ENCODE data around the gene TRAPPC1.
"Not testable (repeated sequence)": the region's sequence is repeated elsewhere in the genome, so short reads cannot be mapped to it uniquely, and the experiment has no call there.

Gene TRAPPC1, protein sequence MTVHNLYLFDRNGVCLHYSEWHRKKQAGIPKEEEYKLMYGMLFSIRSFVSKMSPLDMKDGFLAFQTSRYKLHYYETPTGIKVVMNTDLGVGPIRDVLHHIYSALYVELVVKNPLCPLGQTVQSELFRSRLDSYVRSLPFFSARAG

DNA sequence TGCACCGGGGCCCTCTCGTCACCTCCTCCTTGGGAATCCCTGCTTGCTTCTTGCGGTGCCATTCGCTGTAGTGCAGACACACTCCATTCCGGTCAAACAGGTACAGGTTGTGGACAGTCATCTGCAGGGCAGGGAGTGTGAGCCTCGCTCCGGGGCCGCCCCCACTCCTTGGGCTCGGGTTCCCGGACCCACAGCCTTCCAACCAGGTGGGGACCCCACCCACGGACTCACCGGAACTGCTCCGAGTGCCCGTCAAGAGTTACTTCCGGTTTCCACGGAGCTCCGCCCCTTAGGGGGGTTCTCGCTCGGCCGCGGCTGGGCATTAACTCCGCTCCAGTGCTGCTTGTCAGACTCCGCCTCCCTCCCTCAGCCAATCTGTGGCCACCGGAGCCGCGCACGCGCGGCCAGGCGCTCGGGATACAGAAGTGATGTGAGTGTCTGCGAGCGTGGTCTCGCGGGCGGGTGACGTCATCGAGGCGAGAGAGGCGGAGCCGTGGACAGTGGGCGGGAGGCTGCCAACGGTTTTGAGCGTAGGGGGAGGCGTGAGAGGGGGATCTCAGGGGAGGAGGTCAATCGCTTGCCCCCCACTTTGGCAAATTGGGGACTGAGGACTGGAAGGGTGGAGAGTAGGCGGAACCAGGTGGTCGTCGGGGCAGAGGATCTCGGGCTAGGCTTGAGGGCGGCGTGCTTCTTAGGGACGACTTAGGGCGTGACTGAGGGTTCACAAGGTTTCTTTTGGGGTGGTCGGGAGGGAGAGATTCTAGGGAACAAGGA lies at the start of gene TRAPPC1, which contains the start of gene CNTROB:
Gene TRAPPC1, minus strand, starts transcription at position 238 of the 774 bp plus-strand sequence. Its CDS starts 117 bp downstream, at position 121.
Gene CNTROB, plus strand, starts transcription at position 498 of the 774 bp plus-strand sequence. CDS start 874 bp downstream, outside the sequence.
- DNase-seq = peak; percentile 100

DNA sequence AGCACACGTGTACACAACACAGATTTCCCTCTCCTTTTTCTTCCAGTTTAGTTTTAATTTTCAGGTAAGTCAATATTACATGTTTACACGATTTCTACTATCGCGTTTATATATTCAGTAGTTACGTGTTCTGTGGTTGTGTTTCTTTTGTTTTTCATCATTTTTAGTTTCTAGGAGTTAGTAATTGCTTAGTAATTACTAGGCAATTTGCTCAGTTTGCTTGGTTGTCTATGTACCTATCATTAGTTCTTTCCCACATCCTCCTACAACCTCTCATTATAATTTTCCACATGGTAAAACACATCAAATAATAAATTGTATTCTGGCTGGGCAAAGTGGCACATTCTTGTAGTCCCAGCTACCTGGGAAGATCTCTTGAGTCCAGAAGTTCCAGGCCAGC lies 46.1 kb upstream of the TRAPPC1 start:
- no peak for DNase-seq

DNA sequence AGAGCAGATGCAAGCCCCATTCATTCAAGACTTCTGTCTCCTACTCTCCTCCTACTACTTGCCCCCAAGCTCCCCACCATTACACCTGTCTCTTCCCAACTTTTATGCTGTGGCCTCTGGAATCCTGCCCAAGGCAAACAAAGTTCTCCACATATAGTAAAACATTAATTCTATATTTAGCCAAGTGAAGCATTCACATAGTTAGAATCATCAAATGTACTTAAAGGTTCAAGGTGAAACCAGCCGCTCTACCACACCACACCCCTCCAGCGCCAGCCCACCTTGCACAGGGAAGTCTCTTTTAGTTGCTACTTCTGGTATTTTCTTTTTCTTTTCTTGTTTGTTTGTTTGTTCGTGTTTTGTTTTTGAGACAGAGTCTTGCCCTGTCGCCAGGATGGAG lies 45.3 kb upstream of the TRAPPC1 start:
- DNase-seq = no peak

DNA sequence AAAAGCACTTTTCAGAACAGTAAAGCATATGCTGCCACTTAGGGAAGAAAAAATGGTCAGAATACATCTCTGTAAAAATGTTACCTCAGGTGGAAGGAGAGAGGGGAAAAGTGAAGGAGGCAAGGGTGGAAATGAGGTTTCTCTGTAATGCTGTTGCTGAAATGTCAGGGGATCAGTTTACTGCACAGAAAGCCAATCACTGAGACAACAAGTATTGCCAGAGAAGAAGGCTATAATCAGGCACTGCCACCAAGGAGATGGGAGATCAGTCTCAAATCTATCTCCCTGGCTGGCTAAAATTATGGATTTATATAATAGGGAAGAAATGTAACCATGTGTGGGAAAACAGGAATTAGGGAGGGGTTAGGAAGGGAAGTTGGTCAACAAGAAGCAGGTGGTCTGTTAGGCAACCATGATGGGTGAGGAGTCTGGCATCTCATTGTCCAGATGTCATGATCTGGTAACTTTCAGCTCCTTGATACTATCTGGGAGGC lies 42.9 kb upstream of the TRAPPC1 start:
- DNase-seq = no peak

DNA sequence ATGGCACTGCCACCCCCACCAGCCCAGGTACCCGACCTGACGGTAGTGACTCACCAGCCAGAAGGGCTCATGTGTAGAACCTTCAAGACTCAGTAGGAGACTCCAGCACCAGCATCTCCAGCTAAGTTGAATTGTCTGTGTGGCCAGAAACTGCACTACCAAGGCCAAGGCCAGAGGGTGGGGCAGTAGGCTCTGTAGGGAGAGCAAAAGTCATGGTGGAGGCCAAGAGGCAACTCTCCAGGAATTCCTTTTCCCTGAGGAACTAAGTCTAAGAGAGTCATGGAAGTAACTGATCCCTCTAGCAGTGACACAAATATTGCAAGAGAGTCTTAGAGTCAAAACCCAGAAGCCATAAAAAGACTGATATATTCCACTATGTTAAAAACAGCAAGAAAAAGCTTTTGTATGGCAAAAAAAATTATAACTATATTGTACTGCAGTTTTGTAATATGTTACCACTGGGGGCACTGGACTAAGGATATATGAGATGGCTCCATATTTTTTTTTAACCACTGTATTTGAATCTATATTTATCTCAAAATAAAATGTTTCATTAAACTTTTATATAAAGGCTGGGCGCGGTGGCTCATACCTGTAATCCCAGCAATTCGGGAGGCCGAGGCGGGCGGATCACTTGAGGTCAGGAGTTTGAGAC lies 40.5 kb upstream of the TRAPPC1 start:
- no peak for DNase-seq

DNA sequence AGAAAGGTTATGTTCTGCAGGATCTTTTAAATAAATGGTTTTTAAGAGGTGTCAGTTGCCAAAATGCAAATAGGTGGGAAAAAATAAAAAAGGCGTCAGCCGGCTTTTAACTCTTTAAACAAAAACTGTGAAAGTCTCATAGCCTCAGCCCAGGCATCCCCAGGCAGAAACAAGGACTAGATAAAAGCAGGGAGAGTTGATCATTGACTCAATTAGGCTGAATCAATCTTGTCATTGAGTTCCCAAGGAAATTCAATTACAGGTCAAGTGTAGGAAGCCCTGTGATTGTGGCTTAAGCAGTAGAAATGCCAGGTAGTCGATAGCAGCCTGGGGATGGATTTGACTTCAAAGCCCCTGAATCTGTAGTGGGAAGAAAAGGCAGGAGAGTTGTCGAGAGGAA lies 39.9 kb upstream of the TRAPPC1 start:
- no peak for DNase-seq

DNA sequence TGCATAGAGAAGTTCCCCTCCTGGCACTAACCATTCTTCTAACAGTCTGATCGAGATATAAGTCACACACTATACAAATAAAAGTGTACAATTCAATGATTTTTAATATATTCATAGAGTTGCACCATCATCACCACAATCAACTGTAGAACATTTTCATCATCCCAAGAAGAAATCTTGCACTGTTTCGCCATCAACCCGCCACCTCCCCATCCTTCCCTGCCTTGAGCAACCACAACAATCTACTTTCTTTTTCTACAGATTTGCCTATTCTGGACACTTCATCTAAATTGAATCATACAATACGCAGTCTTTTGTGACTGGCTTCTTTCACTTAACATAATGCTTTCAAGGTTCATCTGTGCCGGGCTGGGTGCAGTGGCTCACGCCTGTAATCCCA lies 37.7 kb upstream of the TRAPPC1 start:
- DNase-seq = no peak

DNA sequence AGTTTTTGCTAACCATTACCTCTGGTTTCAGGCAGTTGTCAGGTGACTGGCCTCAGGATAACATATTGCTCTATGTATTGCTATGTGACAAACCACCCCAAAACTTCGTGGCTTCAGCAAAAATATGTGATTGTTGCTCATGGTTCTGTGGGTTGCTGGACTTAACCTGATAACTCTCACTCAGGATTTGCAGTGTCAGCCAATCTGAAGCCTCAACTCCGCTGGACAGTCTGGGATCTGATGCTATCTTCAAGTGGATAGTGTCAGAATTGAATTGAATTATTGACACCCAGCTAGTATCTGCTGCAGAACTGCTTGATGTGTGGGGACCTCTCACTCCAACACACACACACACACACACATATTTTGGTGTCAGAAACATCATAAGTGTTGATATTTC lies 36.0 kb upstream of the TRAPPC1 start:
- no peak for DNase-seq

DNA sequence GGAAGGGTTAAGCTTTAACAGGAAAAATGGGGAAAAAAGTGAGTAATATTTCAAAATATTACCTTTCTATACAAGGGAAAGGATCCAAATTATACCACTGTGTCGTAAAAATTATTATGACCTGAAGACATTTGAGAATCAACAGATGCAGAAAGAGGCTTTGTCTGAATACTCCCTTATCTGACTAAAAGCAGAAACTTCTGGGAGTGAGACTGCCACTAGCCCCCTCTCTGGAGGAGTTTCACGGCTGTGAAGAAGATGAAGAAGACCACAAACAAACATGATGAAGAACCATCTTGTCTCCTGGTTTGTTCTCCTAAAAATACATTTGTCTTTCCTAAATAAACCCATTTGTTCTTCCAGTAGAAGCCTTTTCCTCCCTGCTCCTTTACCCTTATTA lies 29.7 kb upstream of the TRAPPC1 start:
- no peak for DNase-seq

DNA sequence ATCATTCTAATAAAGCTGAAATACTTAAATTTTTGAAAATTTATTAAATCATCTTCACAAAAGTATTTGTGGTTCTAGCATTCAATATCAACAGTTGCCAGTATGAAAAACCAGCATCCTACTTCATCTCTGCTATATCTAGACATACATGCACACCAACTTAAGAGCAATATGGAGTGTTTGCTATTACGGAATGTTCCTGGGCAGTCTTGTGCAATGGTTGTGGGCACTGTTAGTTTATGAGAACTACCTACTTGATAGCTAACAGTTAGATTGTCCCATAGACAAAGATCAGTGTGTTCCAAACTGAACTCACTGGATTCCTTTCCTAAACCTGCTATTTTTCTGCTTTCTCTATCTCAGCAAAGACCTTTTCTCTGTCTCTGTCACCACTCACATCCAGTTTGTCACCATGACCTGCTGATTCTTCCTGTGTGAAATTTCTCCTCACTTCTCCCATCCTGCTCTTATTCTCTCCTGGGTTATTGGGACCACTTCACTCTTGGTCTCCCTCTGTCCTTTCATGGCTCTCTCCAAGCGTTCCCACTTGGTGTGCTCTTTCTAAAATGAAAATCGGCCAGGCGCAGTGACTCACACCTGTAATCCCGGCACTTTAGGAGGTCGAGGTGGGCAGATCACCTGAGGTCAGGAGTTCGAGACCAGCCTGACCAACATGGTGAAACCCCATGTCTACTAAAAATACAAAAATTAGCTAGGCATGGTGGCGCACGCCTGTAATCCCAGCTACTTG lies 27.9 kb upstream of the TRAPPC1 start:
- no peak for DNase-seq

DNA sequence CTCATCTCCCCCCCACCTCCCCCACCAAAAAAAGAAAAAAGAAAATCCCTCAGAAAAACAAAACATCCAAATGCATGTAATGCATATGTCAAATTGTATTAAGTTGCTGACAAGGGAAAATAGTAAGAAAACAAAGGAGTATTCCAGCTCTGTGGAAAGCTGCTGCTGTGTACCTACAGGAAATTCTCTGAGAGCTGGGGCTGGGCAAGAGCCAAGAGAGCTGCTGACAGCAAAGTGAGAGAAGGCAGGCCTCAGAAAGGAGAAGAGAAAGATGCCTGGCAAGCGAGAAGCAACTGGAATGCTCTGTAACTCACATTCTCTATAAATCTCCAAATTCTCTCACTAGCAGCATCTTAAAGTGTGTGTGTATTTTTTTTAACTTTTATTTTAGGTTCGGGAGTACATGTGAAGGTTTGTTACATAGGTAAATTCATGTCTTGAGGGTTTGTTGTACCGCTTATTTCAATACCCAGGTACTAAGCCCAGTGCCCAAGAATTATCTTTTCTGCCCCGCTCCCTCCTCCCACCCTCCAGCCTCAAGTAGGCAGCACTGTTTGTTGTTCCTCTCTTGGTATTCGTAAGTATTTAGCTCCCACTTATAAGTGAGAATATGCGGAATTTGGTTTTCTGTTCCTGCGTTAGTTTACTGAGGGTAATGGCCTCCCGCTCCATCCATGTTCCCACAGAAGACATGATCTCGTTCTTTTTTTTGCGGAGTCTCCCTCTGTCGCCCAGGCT lies 24.7 kb upstream of the TRAPPC1 start:
- DNase-seq = peak; percentile 60

DNA sequence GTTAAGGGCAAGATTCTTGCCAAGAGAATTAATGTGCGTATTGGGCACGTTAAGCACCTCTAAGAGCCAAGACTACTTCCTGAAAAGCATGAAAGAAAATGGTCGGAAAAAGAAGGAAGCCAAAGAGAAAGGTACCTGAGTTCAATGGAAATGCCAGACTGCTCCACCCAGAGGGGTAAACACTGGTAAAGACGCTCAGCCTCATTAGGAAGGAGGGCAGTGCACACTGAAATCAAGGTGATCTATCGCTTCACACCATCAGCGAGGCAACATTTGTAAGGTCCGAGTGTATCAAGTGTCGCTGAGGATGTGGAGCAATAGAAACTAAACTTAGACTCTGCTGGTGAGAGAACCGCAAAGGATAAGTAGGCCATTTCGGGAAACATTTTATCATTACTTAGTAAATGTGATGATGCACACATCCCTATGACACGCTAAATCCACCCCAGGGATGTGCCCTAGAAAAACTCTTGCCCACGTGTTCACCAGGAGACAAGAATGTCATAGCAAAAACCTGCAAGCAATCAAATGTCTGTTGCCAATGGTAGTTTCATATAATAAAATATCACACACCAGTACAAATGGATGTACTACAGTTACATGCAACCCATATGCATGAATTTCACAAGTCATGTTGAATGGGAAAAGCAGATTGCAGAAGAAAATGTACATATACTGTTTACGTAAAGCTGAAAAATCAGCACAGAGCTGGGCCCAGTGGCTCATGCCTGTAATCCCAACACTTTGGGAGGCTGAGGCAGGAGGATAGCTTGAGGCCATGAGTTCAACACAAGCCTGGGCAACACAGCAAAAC lies 23.9 kb upstream of the TRAPPC1 start:
- DNase-seq = no peak

DNA sequence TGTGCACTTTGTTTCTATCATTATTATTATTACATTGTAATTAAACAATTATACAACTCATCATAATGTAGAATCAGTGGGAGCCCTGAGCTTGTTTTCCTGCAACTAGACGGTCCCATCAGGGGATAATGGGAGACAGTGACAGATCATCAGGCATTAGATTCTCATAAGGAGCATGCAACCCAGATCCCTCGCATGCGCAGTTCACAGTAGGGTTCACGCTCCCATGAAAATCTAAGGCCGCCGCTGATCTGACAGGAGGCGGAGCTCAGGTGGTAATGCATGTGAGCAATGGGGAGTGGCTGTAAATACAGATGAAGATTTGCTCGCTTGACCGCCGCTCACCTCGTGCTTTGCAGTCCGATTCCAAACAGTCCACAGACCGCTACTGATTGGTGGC lies 21.5 kb upstream of the TRAPPC1 start:
- not testable (repeated sequence) for DNase-seq

DNA sequence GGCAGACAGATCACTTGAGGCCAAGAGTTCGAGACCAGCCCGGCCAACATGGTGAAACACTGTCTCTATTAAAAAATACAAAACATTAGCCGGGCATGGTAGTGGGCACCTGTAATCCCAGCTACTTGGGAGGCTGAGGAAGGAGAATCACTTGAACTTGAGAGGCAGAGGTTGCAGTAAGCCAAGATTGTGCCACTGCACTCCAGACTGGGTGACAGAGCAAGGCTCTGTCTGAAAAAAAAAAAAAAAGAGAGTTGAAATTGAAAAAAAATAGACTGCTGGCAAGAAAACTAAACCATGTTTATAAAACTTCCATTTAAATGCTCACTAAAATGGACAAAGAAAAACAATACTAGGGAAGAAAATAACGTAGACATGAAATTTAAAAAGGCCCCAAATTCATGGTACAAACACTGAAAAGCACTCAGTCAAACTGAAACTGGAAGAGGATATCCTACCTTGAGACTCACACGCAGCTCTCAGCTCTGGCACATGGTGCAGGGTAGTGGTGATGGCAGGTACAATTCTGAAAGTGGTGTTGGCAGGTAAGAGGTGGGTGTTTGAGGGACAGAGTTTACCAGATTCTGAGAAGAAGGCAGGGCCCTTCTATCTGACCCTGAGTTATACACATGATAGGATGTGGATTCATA lies 19.5 kb upstream of the TRAPPC1 start:
- no peak for DNase-seq

DNA sequence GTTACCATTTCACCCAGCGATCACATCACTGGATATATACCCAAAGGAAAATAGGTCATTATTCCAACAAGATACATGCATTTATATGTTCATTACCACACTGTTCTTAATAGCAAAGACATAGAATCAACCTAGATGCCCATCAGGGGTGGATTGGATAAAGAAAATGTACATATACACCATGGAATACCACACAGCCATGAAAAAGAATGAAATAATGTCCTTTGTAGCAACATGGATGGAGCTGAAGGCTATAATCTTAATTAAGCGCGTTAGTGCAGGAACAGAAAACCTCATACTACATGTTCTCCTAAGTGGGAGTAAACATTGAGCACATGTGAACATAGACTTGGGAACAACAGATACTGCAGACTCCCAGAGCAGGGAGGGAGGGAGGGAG lies 18.8 kb upstream of the TRAPPC1 start:
- no peak for DNase-seq

DNA sequence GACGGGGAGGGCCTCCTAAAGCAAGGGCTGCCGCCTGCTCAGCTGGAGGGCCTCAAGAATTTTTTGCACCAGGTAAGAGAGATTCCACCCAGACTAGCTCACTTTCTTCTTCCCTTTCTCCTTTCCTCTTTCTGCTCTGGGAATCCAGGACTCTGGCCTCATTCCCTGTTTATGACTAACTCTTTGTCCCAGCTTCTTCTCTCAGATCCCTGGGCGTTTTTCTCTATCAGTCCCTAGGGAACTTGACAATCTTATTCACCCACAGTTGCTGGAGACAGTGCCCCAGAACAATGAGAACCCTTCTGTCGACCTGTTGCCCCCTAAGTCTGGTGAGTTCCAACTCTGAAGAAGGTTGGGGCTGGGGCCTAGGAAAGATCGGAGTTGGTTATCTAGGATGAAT lies 15.9 kb upstream of the TRAPPC1 start:
- DNase-seq = no peak

DNA sequence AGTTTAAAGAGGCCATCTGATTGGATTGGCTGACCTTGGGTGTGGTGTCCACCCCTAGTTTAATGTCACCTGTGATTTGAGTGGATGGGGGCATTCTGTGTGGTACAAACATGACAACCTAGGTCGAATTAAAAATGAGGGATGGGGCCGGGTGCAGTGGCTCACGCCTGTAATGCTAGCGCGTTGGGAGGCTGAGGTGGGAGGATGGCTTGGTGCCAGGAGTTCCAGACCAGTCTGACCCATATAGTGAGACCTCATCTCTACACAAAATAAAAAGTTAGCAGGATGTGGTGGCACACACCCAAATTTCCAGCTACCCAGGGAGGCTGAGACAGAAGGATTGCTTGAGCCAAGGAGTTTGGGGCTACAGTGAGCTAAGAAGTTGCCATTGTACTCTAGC lies 14.7 kb upstream of the TRAPPC1 start:
- no peak for DNase-seq

DNA sequence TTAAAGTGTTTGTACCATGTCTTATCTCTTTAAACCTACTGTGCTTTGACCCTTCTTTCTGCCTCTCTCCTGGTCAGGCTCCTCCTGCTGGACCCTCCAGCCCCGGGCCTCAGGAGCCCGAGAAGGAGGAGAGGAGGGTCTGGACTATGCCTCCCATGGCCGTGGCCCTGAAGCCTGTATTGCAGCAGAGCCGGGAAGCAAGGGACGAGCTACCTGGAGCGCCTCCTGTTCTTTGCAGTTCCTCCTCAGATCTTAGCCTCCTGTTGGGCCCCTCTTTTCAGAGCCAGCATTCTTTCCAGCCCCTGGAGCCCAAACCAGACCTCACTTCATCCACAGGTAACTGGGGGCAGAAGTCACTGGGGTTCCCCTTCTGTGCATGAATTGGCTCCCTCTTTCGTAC lies 13.9 kb upstream of the TRAPPC1 start:
- DNase-seq = no peak

DNA sequence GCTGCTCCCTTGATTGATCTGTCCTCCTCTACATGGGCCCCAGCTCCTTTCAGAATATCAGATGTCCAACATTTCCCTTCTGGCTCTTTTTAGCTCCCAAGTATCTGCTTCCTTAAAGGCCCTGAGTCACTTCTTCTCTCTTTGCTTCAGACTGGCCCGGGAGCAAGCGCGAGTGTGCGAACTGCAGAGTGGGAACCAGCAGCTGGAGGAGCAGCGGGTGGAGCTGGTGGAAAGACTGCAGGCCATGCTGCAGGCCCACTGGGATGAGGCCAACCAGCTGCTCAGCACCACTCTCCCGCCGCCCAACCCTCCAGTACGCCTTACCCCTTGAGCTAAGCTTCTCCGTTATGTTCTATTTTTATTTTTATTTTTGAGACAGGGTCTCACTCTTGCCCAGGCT lies 12.6 kb upstream of the TRAPPC1 start:
- no peak for DNase-seq

DNA sequence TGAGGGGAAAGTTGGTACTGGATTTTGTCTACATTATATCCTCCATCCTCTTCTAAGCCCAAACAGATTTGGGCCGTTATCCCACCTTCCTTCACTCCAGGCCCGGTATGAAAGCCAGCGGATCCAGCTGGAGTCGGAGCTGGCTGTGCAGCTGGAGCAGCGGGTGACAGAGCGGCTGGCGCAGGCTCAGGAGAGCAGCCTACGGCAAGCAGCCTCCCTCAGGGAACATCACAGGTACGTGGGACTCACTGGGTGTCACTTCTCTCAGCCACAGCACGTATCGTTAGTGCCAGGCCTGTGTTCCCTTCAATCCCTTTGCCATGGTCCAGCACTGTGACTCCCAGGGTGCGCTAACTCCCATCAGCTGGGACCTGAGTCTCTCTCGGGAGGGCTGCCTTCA lies 11.5 kb upstream of the TRAPPC1 start:
- DNase-seq = no peak

DNA sequence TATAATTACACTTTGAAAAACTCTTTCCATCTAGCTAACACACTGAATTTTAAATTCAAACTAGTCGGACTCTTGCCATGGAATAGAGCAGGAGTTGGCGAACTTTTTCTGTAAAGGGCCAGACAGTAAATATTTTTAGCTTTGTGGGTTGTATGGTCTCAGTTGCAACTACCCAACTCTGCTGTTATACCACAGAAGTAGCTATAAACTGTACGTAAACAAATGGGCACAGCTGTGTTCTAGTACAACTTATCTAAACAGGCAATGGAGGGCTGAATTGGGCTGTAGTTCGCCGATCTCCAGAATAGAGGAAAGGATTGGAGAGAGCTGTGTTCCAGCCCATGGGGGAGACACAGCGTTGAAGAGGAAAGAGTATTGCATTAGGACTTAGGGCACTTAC lies 9.0 kb upstream of the TRAPPC1 start:
- DNase-seq = no peak

Data from right hindlimb (tissue), 1 donor.